H9 (cell line): ENCODE results near the gene TMEM235. TPM values are rescaled to one million over a fixed set of nuclear protein-coding genes. Genes with fewer than 3 reads are reported as not detected.

Source experiments
- DNase-seq: peaks from one replicate; pipeline ENCODE4 v3.0.0-alpha.2; 2017
- H2AFZ ChIP-seq: one replicate; pipeline ENCODE4 v1.6.1; 2013; ENCODE audit warnings: mild to moderate bottlenecking, low read length, control low read depth, moderate library complexity
- H2AK5ac ChIP-seq: 2 replicates; pipeline ENCODE4 v1.6.1; 2013; ENCODE audit warnings: low read length, control low read depth, mixed read lengths; ENCODE audit not compliant: insufficient read length
- H2BK120ac ChIP-seq: one replicate; pipeline ENCODE4 v1.6.1; 2013; ENCODE audit warnings: low read depth, mild to moderate bottlenecking, low read length, control low read depth, inconsistent platforms; ENCODE audit not compliant: poor library complexity, severe bottlenecking
- H2BK12ac ChIP-seq: 2 replicates; pipeline ENCODE4 v1.6.1; 2013; ENCODE audit warnings: low read length, control low read depth, mixed read lengths, low read depth; ENCODE audit not compliant: insufficient read length
- H2BK15ac ChIP-seq: 2 replicates; pipeline ENCODE4 v1.6.1; 2013; ENCODE audit warnings: low read depth, low read length, control low read depth
- H2BK20ac ChIP-seq: one replicate; pipeline ENCODE4 v1.6.1; 2013; ENCODE audit warnings: low read depth, mild to moderate bottlenecking, low read length, control low read depth, inconsistent platforms; ENCODE audit not compliant: poor library complexity, severe bottlenecking
- H2BK5ac ChIP-seq: 2 replicates; pipeline ENCODE4 v1.6.1; 2013; ENCODE audit warnings: low read length, control low read depth, mixed read lengths; ENCODE audit not compliant: insufficient read length
- H3K14ac ChIP-seq: 2 replicates; pipeline ENCODE4 v1.6.1; 2013; ENCODE audit warnings: low read length, control low read depth; ENCODE audit not compliant: insufficient read depth
- H3K18ac ChIP-seq: 2 replicates; pipeline ENCODE4 v1.6.1; 2013; ENCODE audit warnings: low read depth, mild to moderate bottlenecking, mixed read lengths, low read length, control low read depth; ENCODE audit not compliant: insufficient read length
- H3K23ac ChIP-seq: 2 replicates; pipeline ENCODE4 v1.6.1; 2013; ENCODE audit warnings: low read length, control low read depth, mixed read lengths, low read depth; ENCODE audit not compliant: insufficient read length
- H3K23me2 ChIP-seq: 2 replicates; pipeline ENCODE4 v1.6.1; 2013; ENCODE audit warnings: low read depth, mild to moderate bottlenecking, mixed read lengths, low read length, control low read depth; ENCODE audit not compliant: insufficient read length, poor library complexity, severe bottlenecking
- H3K27ac ChIP-seq: 2 replicates; pipeline ENCODE4 v1.5.1; 2013; ENCODE audit warnings: low read length, control low read depth, mixed read lengths, low read depth; ENCODE audit not compliant: insufficient read length
- H3K27me3 ChIP-seq: 2 replicates; pipeline ENCODE4 v1.6.1; 2013; ENCODE audit warnings: low read length, control low read depth, inconsistent platforms; ENCODE audit not compliant: insufficient read depth
- H3K4ac ChIP-seq: 2 replicates; pipeline ENCODE4 v1.6.1; 2013; ENCODE audit warnings: low read depth, mild to moderate bottlenecking, control low read depth, inconsistent platforms, low read length, moderate library complexity
- H3K4me1 ChIP-seq: 2 replicates; pipeline ENCODE4 v1.6.1; 2013; ENCODE audit warnings: low read length, control low read depth, inconsistent platforms; ENCODE audit not compliant: insufficient read depth
- H3K4me2 ChIP-seq: 2 replicates; pipeline ENCODE4 v1.6.1; 2013; ENCODE audit warnings: low read length, control low read depth, mixed read lengths; ENCODE audit not compliant: insufficient read length, insufficient read depth
- H3K56ac ChIP-seq: 2 replicates; pipeline ENCODE4 v1.6.1; 2013; ENCODE audit warnings: low read depth, mild to moderate bottlenecking, mixed read lengths, low read length, control low read depth; ENCODE audit not compliant: insufficient read length
- H3K79me1 ChIP-seq: 2 replicates; pipeline ENCODE4 v1.6.1; 2013; ENCODE audit warnings: low read depth, mild to moderate bottlenecking, moderate library complexity, low read length, control low read depth, inconsistent platforms; ENCODE audit not compliant: insufficient read depth, poor library complexity, severe bottlenecking
- H3K79me2 ChIP-seq: 2 replicates; pipeline ENCODE4 v1.6.1; 2013; ENCODE audit warnings: low read length, control low read depth, inconsistent platforms; ENCODE audit not compliant: insufficient read depth
- H3K9ac ChIP-seq: 2 replicates; pipeline ENCODE4 v1.6.1; 2013; ENCODE audit warnings: low read length, control low read depth, mixed read lengths; ENCODE audit not compliant: insufficient read length; ENCODE audit errors: extremely low read depth
- H3K9me3 ChIP-seq: one replicate; pipeline ENCODE4 v1.6.1; 2013; ENCODE audit warnings: low read depth, low read length, inconsistent platforms; ENCODE audit not compliant: control insufficient read depth
- H3T11ph ChIP-seq: one replicate; pipeline ENCODE4 v1.6.1; 2013; ENCODE audit warnings: mild to moderate bottlenecking, low read length, control low read depth, inconsistent platforms
- H4K20me1 ChIP-seq: one replicate; pipeline ENCODE4 v1.6.1; 2013; ENCODE audit not compliant: control insufficient read depth, insufficient read length, insufficient read depth
- H4K5ac ChIP-seq: 2 replicates; pipeline ENCODE4 v1.6.1; 2013; ENCODE audit warnings: low read depth, mild to moderate bottlenecking, mixed read lengths, low read length, control low read depth; ENCODE audit not compliant: insufficient read length
- H4K8ac ChIP-seq: replicated peaks from 2 replicates; pipeline ENCODE4 v1.6.1; 2013; ENCODE audit warnings: low read length, control low read depth, mixed read lengths, low read depth; ENCODE audit not compliant: insufficient read length
- H4K91ac ChIP-seq: 2 replicates; pipeline ENCODE4 v1.6.1; 2013; ENCODE audit warnings: low read depth, mild to moderate bottlenecking, moderate library complexity, mixed read lengths, low read length, control low read depth; ENCODE audit not compliant: insufficient read length
- H3K27ac Mint-ChIP-seq, 3 experiments: 2 replicates in 2 of 3; 3 replicates in 1 of 3; pipeline ENCODE4 v1.8.0; 2020 to 2021; ENCODE audit warnings: mixed read lengths in 3 of 3, mild to moderate bottlenecking in 1 of 3, moderate library complexity in 1 of 3
- H3K27me3 Mint-ChIP-seq: 2 replicates; pipeline ENCODE4 v1.8.0; 2021; ENCODE audit warnings: low read depth, mild to moderate bottlenecking, moderate library complexity, mixed read lengths
- H3K36me3 Mint-ChIP-seq, 3 experiments: 2 replicates in 2 of 3; 3 replicates in 1 of 3; pipeline ENCODE4 v1.8.0; 2020 to 2021; ENCODE audit warnings: low read depth in 3 of 3, mixed read lengths in 3 of 3; ENCODE audit not compliant: insufficient read depth in 1 of 3
- H3K4me1 Mint-ChIP-seq, 2 experiments: 2 replicates each; pipeline ENCODE4 v1.8.0; 2020; ENCODE audit warnings: mixed read lengths in 2 of 2
- H3K4me3 Mint-ChIP-seq, 2 experiments: 2 replicates in 1 of 2; 3 replicates in 1 of 2; pipeline ENCODE4 v1.8.0; 2020 to 2021; ENCODE audit warnings: mild to moderate bottlenecking in 2 of 2, mixed read lengths in 2 of 2, moderate library complexity in 1 of 2
- H3K9me3 Mint-ChIP-seq, 2 experiments: 2 replicates in 1 of 2; 3 replicates in 1 of 2; pipeline ENCODE4 v1.8.0; 2020; ENCODE audit warnings: mild to moderate bottlenecking in 2 of 2, mixed read lengths in 2 of 2, moderate library complexity in 1 of 2
- CTCF ChIP-seq: fragments of 200-600 bp; sonication (generic); conservative IDR thresholded peaks from 3 replicates; pipeline ENCODE4 v1.8.0; 2021; ENCODE audit warnings: antibody characterized with exemption, mild to moderate bottlenecking
- WGBS: extraction: QIAGEN DNeasy Blood & Tissue Kit; methylation state at CpG from one replicate; pipeline ENCODE4 v1.1.7; 2013; ENCODE audit warnings: missing lambda C conversion rate, low lambda C conversion rate, mixed read lengths; ENCODE audit not compliant: insufficient read length; ENCODE audit errors: extremely low coverage; 5-methylcytosine and 5-hydroxymethylcytosine counted together
- total RNA-seq: library from RNA; stranded (reverse); gene quantifications from 2 replicates; pipeline ENCODE4 v1.2.1, GENCODE V29; 2021

The TMEM235 gene
- total RNA-seq, 1 experiment from 2014 or later, result 0.28 TPM

DNA sequence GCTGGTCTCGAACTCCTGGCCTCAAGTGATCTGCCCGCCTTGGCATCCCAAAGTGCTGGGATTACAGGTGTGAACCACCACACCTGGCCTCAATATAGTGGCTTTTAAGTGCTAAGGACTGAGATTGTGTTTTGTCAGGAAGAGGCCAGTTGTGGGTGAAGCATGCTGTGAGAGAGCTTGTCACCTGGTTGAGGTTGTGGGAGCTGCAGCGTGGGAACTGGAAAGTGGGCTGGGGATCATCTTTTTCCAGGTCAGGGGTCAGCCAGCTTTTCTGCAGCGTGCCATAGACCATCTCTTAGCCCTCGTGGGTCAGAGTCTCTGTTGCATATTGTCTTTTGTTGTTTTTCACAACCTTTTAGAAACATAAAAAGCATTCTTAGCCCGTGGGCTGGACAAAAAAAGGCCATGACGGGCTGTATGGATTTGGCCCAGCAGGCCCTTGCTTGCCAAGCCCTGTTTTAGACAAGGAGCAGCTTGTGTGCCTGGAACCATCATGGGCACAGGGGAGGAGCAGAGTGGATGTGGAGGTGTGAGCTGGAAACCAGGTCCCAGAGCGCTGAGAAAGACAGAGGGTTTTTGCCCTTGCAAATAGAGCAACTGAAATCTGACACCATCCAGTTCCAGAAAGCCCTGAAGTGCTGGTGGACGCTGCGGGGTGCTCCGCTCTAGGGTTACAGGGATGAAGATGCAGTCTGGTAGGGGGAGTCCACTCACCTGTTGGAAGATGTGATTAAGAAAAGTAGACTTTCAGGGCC is 11.9 kb upstream of the TMEM235 start:
- no CpG with 5 or more reads among the region's 11 CpGs for WGBS

More for the DNA sequence above, 11.9 kb upstream of the TMEM235 start:
- Mint-ChIP-seq H3K36me3 (peaks cover 49 to 68% (median 64%) of the 10 kb centered on the region in 3 experiments), H3K9me3 (no peaks in the 10 kb centered on the region), H3K27me3 (no peaks in the 10 kb centered on the region; the same call in 1 of the 2 replicates), H3K27ac (peak overlapping the region; percentile 71 to 81 (median 73); a peak in 5 of 7 replicates), H3K4me1 (peaks cover 18 to 20% of the 10 kb centered on the region in 2 experiments), H3K4me3 (peak overlapping the region in 1 of 2 experiments; percentile 26; a peak in 1 of 5 replicates)
- H3K4ac ChIP-seq, result no peak overlapping the region
- TF ChIP-seq CTCF, result no peak
- H3K9me3 ChIP-seq, result no peaks in the 10 kb centered on the region
- H2AFZ ChIP-seq, result no peak overlapping the region
- no peak overlapping the region; the same call in 1 of the 2 replicates for H3K14ac ChIP-seq
- H3T11ph ChIP-seq, result no peak overlapping the region
- no peak overlapping the region for H4K5ac ChIP-seq
- H4K8ac ChIP-seq, result no peak overlapping the region
- no peak overlapping the region for H2BK12ac ChIP-seq
- no peak overlapping the region for H4K91ac ChIP-seq
- no peak overlapping the region for H3K27ac ChIP-seq
- no peak overlapping the region for H3K9ac ChIP-seq
- DNase-seq, result peak; percentile 69
- H3K23me2 ChIP-seq, result peaks cover 6% of the 10 kb centered on the region
- no peak overlapping the region for H3K4me2 ChIP-seq
- H3K79me1 ChIP-seq, result peaks cover 19% of the 10 kb centered on the region
- no peak overlapping the region for H3K56ac ChIP-seq
- H2BK15ac ChIP-seq, result no peak overlapping the region
- peaks cover 10% of the 10 kb centered on the region; the same call in 1 of the 2 replicates for H3K79me2 ChIP-seq
- no peak overlapping the region for H3K23ac ChIP-seq
- H4K20me1 ChIP-seq, result peaks cover 3% of the 10 kb centered on the region
- no peak overlapping the region for H2BK5ac ChIP-seq
- no peak overlapping the region for H2BK20ac ChIP-seq
- no peak overlapping the region for H2AK5ac ChIP-seq
- no peak overlapping the region for H2BK120ac ChIP-seq
- no peaks in the 10 kb centered on the region for H3K27me3 ChIP-seq
- no peak overlapping the region for H3K18ac ChIP-seq
- no peaks in the 10 kb centered on the region for H3K4me1 ChIP-seq
